Left lung (tissue), 10 donors: ENCODE data around the gene SNAP47. TPM values are rescaled to one million over a fixed set of nuclear protein-coding genes. Genes with fewer than 3 reads are reported as not detected.
A peak's percentile ranks its signal among the peaks of the same experiment; 100 is the strongest.

Experiments
- ATAC-seq: fragments of 200-7000 bp; cut with Tn5 transposase; one replicate; pipeline ENCODE4 v1.9.1; 2020; ENCODE audit warnings: moderate library complexity
- DNase-seq, 4 donors: peaks; one replicate each; pipeline ENCODE4 v3.0.0-alpha.2; 2013 to 2020
- H3K27ac ChIP-seq, 2 donors: fragments of 200-600 bp; sonication (generic) in 1 of 2; one replicate each; pipeline versions ENCODE4 v1.5.0 to v1.8.0; 2020 to 2021
- H3K27me3 ChIP-seq, 2 donors: fragments of 200-600 bp; sonication (generic) in 1 of 2; one replicate each; pipeline versions ENCODE4 v1.5.0 to v1.8.0; 2020 to 2021
- H3K36me3 ChIP-seq, 2 donors: fragments of 200-600 bp; sonication (generic) in 1 of 2; one replicate each; pipeline versions ENCODE4 v1.5.0 to v1.8.0; 2020 to 2021
- H3K4me1 ChIP-seq, 2 donors: fragments of 200-600 bp; one replicate each; pipeline ENCODE4 v1.8.0; 2021
- H3K4me3 ChIP-seq, 2 donors: fragments of 200-600 bp; sonication (generic) in 1 of 2; one replicate each; pipeline versions ENCODE4 v1.5.0 to v1.8.0; 2020 to 2021; ENCODE audit warnings: mild to moderate bottlenecking in 1 of 2
- H3K9me3 ChIP-seq, 2 donors: fragments of 200-600 bp; sonication (generic) in 1 of 2; one replicate each; pipeline versions ENCODE4 v1.5.0 to v1.8.0; 2020 to 2021
- CTCF ChIP-seq, 2 donors: fragments of 200-600 bp; sonication (generic) in 1 of 2; IDR thresholded peaks; one replicate each; pipeline versions ENCODE4 v1.5.0 to v1.8.0; 2021; ENCODE audit warnings: antibody characterized with exemption in 2 of 2
- intact Hi-C, 2 donors: fragments of 100-400 bp; cut with DNase I; formaldehyde crosslinking; loops; one replicate each; pipeline versions ENCODE4 v1.11.2 to v1.14.2; 2022
- polyA plus RNA-seq, 6 donors: library from polyadenylated mRNA; unstranded; fragments of 120-200 nt; gene quantifications; one replicate each; pipeline ENCODE4 v1.2.1, GENCODE V29; 2013; ENCODE audit not compliant: insufficient read length in 6 of 6
- total RNA-seq, 2 donors: library from RNA; stranded (reverse); fragmentation: NEBNext Ultra II Directional; extraction: Animal tissue kit (Norgen Biotek cat#: 25700); gene quantifications; one replicate each; pipeline ENCODE4 v1.2.1, GENCODE V29; 2021
- donor health status: DM: no; HTN: yes; CAD: no.
- donor health status: DM: no; HTN: no; CAD: no.

Gene SNAP47
- total and polyA plus RNA-seq, 8 donors = 24.5 to 44.9 (median 41.3) TPM

DNA sequence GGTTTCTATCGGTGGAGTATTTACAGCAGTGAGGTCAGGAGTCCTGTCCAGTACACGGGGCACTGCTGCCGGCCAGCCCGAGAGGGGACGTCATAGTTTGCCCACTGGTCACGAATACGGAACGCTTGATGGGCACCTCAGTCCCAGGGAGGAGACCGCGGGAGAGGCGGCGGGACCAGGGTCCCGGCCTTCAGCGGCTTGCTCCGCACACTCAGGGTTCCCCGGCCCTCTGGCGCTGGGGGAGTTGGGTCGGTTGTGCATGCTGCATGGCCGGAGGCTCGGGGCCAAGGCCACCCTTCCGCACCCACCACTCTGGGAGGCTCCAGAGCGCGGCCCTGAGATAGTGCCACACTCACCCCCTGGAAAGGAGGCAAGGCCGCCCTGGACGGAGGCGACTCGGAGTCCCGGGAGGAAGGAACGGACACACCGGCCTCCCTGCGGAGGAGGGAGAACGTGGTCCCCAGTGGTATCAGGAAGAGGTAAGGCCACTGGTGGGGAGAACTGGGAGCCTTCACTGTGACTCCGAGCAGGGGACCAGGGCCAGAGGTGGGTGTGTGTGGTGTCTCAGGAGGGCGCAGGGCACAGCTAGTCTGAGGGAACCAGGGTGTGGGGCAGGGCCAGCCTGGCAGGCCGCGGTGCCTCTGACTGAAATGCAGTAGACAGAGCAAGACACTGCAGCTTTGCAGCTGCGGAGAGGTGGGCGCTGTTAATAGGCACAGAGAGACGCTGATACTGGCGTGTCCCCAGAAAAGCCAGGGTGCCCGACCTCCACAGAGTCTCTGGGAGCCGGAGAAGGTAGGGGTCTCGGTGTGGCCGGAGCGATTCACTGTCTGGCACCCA lies 51.7 kb downstream of the SNAP47 start:
- ATAC-seq (peak; percentile 10), DNase-seq (peak in 1 of 4 donors; percentile 81)
- H3K4me3 ChIP-seq = peak overlapping the region; percentile 48 to 68
- no peaks in the 10 kb centered on the region for H3K36me3 ChIP-seq
- no peaks in the 10 kb centered on the region for H3K9me3 ChIP-seq
- H3K27me3 ChIP-seq = peaks cover 0 to 37% of the 10 kb centered on the region in 2 donors
- intact Hi-C loops = no loop called here
- H3K27ac ChIP-seq = peak overlapping the region in 1 of 2 donors; percentile 10
- H3K4me1 ChIP-seq = peaks cover 12 to 14% of the 10 kb centered on the region in 2 donors
- no peak for TF ChIP-seq CTCF (IDR thresholded peaks at IDR 0.05)

GRCh38 chr1:227787513-227788270 lies 52.5 kb downstream of the SNAP47 start:
- no peaks in the 10 kb centered on the region for H3K36me3 ChIP-seq
- H3K4me1 ChIP-seq = peaks cover 12 to 14% of the 10 kb centered on the region in 2 donors
- TF ChIP-seq CTCF (IDR thresholded peaks at IDR 0.05) = no peak
- intact Hi-C loops = no loop called here
- DNase-seq (peak; percentile 71 to 97 (median 94)), ATAC-seq (peak; percentile 94)
- peak overlapping the region; percentile 48 to 68 for H3K4me3 ChIP-seq
- peak overlapping the region; percentile 10 to 62 for H3K27ac ChIP-seq
- H3K27me3 ChIP-seq = peaks cover 0 to 37% of the 10 kb centered on the region in 2 donors
- no peaks in the 10 kb centered on the region for H3K9me3 ChIP-seq

DNA sequence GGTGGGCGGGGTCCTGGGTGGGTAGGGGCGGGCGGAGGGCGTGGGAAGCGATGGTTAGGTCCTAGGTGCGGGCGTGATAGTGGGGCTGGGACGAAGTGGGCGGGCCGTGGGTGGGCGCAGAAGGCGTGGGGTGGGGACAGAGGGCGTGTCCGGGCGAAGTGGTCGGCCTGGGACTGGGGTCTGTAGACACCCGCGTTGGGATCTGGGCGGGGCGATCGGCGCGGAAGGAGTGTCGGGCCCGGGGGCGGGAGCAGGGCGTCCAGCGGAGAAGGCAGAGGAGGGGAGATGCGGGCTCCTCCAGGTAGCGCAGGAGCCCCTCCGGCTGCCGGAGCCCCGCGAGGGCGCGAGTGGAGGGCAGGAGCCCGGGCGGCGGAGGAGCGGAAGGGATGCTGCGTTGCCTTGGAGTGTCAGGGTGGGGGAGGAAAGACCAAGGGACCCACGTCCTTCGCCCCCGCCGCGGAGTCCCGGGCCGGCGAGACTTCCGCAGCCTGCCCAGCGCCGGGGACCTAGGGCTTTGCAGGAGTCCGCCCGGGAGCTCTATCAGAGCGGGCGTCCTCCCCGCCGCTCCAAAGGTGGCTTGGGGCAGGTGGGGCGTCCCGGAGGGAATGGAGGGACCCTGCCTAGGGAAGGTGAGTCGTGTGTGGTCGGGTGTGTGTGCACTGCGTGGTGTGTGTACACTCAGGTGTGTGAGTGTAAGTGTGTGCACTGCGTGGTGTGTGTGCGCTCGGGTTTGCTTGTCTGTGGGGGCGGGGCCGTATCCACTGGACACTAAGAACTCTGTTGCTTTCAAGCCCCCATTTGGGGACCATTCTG lies 53.2 kb downstream of the SNAP47 start:
- Histone ChIP-seq H3K9me3 (no peaks in the 10 kb centered on the region), H3K4me3 (peak overlapping the region; percentile 48 to 68), H3K27ac (no peak overlapping the region), H3K27me3 (peaks cover 0 to 37% of the 10 kb centered on the region in 2 donors), H3K4me1 (peaks cover 12 to 14% of the 10 kb centered on the region in 2 donors), H3K36me3 (no peaks in the 10 kb centered on the region)
- peak; percentile 82 for ATAC-seq
- TF ChIP-seq CTCF (IDR thresholded peaks at IDR 0.05) = no peak
- DNase-seq = peak in 3 of 4 donors; percentile 75 to 94 (median 89)
- intact Hi-C loops = no loop called here

- no peak overlapping the region for H3K27ac ChIP-seq
- no peaks in the 10 kb centered on the region for H3K9me3 ChIP-seq
- DNase-seq = peak in 1 of 4 donors; percentile 67
- peaks cover 0 to 41% of the 10 kb centered on the region in 2 donors for H3K27me3 ChIP-seq
- no peak for ATAC-seq
- no peaks in the 10 kb centered on the region for H3K36me3 ChIP-seq
- H3K4me1 ChIP-seq = peaks cover 12 to 17% of the 10 kb centered on the region in 2 donors
- TF ChIP-seq CTCF (IDR thresholded peaks at IDR 0.05) = no peak
- intact Hi-C loops = no loop called here
- peak overlapping the region in 1 of 2 donors; percentile 68 for H3K4me3 ChIP-seq
Measured at GRCh38 chr1:227789084-227790033, 54.1 kb downstream of the SNAP47 start.
